ENCODE measurements around the gene DLEC1.

DLEC1 gene

GRCh38 chr3:38009807-38010591 is 29.0 kb upstream of the DLEC1 start:
- TF ChIP-seq CTCF (IDR thresholded peaks at IDR 0.05; ENCODE audit: insufficient read depth, low read depth, low read length, missing control alignments) = no peak
- DNase-seq (ENCODE audit: low read depth) = no peak
- no peak overlapping the region for H3K4me3 ChIP-seq (ENCODE audit: low read depth, low read length)

GRCh38 chr3:38011111-38011510 is 27.9 kb upstream of the DLEC1 start:
- no peak for TF ChIP-seq CTCF (IDR thresholded peaks at IDR 0.05; ENCODE audit: insufficient read depth, low read depth, low read length, missing control alignments)
- DNase-seq (ENCODE audit: low read depth) = no peak
- no peak overlapping the region for H3K4me3 ChIP-seq (ENCODE audit: low read depth, low read length)

DNA sequence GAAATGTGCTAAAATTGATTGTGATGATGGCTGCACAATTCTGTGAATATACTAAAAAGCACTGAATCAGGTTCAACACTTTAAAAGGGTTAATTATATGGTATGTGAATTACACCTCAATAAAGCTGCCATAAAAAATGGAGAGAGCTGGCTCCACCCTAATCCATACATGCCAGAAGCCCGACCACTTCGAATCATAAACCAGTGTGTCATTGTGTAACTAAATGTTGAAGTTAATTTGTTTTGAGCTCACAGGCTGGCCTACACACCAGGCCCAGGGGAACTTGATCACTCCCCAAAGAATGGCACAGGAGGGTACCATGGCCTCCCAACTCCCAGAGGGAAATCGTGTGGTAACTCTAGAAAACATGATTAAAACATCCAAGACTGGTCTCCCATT is 23.5 kb upstream of the DLEC1 start:
- H3K4me3 ChIP-seq (ENCODE audit: low read depth, low read length) = no peak overlapping the region
- DNase-seq (ENCODE audit: low read depth) = no peak
- TF ChIP-seq CTCF (IDR thresholded peaks at IDR 0.05; ENCODE audit: insufficient read depth, low read depth, low read length, missing control alignments) = no peak

GRCh38 chr3:38015984-38016383 is 23.0 kb upstream of the DLEC1 start:
- DNase-seq (ENCODE audit: low read depth) = no peak
- no peak for TF ChIP-seq CTCF (IDR thresholded peaks at IDR 0.05; ENCODE audit: insufficient read depth, low read depth, low read length, missing control alignments)
- H3K4me3 ChIP-seq (ENCODE audit: low read depth, low read length) = no peak overlapping the region

DNA sequence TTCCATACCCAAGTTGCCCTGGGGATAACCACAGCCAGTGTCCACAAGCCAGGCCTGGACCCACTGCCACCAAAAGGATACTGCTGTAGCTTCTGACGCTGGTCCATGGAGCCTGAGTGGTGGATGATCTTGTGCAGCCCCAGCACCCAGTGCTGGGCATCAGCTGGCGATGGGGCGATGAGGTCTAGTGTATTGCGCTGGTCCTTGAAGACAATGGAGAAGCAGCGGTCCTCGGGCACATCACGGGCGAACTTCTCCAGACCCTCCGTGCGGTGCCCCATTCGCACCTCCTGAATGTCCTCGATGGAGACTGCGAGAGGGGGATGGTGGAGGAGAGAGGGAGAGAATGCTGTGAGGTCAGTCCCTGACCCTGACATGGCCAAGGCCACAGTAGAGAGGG is 22.6 kb upstream of the DLEC1 start:
- no peak for DNase-seq (ENCODE audit: low read depth)
- no peak for TF ChIP-seq CTCF (IDR thresholded peaks at IDR 0.05; ENCODE audit: insufficient read depth, low read depth, low read length, missing control alignments)
- H3K4me3 ChIP-seq (ENCODE audit: low read depth, low read length) = no peak overlapping the region

- TF ChIP-seq CTCF (IDR thresholded peaks at IDR 0.05; ENCODE audit: insufficient read depth, low read depth, low read length, missing control alignments) = no peak
- no peak for DNase-seq (ENCODE audit: low read depth)
- H3K4me3 ChIP-seq (ENCODE audit: low read depth, low read length) = no peak overlapping the region
Observed at GRCh38 chr3:38016847-38017444, 22.1 kb upstream of the DLEC1 start.
